ENCODE measurements around the gene CTDSPL. TPM values are rescaled to one million over a fixed set of nuclear protein-coding genes. Genes with fewer than 3 reads are reported as not detected.

The CTDSPL gene
- total RNA-seq, 1 experiment from 2014 or later = 26.5 TPM

DNA sequence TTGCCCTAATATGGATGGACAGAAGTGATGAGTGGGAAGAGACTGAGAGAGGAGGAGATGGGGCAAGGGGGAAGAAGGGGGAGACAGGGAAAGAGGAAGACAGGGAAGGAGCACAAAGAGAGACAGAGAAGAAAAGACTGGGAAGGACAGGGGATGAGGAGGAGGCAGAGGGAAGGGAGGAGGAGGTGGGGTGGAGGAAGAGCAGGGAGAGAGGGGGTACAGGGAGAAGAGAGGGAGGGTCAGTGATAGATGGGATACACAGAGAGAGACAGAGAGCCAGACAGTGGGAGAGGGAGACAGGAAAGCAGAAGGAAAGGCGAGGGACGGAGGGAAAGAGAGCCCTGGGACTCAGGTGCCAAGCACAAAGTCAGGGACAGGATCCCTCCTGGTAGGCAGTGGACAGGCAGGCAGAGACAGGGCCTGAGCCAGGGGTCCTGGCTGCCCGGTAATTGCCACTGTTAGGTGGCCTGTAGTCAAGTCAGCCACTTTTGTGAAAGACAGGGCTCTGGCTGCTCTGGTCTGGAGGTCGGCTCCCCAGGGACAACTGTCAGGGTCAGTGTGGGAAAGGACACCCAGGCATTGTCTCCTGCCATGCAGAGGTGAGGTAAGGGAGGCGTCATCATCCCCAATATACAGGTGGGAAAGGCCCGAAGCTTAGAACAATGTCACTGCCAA, 138.7 kb downstream of the CTDSPL start:
- no peak for DNase-seq (ENCODE audit: low read depth)

DNA sequence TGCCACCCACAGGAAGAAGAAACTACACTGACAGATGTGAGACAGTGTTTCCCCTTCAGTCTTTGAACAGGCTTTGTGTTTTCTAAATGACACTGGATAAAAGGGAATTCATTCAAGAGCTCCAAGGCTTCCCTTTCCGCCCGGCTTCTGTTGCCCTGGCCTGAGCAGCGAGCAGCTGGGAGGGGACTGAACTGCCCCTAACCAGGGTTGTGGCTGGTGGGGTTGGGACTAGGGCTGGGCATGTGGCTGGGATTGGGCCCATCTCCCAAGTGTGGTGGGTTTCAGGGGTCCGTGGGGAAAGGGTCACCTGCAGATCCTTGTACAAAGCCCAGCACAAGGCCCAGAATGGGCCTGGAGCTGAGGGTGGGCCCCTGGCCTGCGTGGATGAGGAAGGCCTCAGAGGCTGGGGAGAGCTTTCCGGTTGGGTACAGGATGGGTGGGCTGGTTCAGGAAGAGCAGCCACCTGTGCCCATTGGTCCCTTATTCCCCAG, 139.3 kb downstream of the CTDSPL start:
- DNase-seq (ENCODE audit: low read depth) = no peak

GRCh38 chr3:38001456-38002081, 139.9 kb downstream of the CTDSPL start:
- no peak for DNase-seq (ENCODE audit: low read depth)

- DNase-seq (ENCODE audit: low read depth) = no peak
Measured at GRCh38 chr3:38002291-38002876, 140.7 kb downstream of the CTDSPL start.

DNA sequence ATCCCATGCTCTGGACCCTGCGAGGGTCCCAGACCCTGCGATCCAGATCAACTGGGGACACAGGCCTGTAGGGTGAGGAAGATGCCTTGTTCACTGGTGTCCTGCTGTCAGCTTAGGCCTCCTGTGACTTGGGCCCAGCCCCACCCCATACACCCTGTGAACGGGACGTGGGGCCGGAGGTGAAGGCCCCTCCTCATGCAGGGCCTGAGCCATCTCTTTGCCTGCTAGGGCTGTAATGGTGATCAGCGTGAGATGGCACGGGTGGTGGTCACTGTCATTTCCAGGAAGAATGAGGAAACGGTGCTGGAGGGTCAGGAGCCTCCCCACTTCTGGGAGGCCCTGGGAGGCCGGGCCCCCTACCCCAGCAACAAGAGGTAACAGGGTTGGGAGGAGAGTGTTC, 141.3 kb downstream of the CTDSPL start:
- DNase-seq (ENCODE audit: low read depth) = no peak

- peak; percentile 29 for DNase-seq (ENCODE audit: low read depth)
Measured at GRCh38 chr3:38003371-38003816, 141.7 kb downstream of the CTDSPL start.

GRCh38 chr3:38003817-38004414, 142.2 kb downstream of the CTDSPL start:
- no peak for DNase-seq (ENCODE audit: low read depth)

GRCh38 chr3:38004415-38005075, 142.9 kb downstream of the CTDSPL start:
- DNase-seq (ENCODE audit: low read depth) = peak; percentile 65

- no peak for DNase-seq (ENCODE audit: low read depth)
Measured at GRCh38 chr3:38005076-38006020, 143.7 kb downstream of the CTDSPL start.

- no peak for DNase-seq (ENCODE audit: low read depth)
Measured at GRCh38 chr3:38006031-38006430, 144.4 kb downstream of the CTDSPL start.

DNA sequence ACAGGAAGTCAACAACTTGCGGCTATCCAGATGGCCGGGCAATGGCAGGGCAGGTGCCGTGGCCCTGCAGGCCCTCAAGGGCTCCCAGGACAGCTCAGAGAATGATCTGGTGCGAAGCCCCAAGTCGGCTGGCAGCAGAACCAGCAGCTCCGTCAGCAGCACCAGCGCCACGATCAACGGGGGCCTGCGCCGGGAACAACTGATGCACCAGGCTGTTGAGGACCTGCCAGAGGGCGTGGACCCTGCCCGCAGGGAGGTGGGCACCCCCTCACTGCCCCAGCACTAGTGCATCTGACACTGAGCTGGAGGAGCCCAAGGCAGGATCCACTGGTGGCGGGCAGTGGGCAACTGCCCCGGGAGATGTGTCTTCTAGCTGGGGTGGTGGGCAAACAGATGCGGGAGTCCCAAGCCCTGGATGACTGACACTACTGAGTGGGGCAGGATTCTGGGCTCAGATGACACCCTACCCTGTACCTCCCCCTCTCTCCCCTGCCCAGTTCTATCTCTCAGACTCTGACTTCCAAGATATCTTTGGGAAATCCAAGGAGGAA, 144.8 kb downstream of the CTDSPL start:
- no peak for DNase-seq (ENCODE audit: low read depth)

DNA sequence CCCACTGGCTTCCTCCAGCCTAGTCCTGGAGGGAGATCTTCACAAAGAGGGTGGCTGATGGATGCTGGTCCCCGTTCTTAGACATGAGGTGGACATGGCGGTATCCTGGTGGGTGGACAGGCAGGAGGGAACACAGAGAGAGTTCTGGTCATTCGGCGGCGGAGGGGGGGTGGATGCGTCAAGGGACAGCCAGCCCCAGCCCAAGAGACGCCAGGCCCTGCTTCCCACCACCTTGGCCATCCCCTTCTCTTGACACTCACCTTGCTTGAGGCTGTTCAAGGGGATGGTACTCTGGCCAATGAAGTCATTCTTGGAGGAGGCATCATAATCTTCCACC, 146.0 kb downstream of the CTDSPL start:
- no peak for DNase-seq (ENCODE audit: low read depth)

GRCh38 chr3:38008191-38008701, 146.6 kb downstream of the CTDSPL start:
- no peak for DNase-seq (ENCODE audit: low read depth)

DNA sequence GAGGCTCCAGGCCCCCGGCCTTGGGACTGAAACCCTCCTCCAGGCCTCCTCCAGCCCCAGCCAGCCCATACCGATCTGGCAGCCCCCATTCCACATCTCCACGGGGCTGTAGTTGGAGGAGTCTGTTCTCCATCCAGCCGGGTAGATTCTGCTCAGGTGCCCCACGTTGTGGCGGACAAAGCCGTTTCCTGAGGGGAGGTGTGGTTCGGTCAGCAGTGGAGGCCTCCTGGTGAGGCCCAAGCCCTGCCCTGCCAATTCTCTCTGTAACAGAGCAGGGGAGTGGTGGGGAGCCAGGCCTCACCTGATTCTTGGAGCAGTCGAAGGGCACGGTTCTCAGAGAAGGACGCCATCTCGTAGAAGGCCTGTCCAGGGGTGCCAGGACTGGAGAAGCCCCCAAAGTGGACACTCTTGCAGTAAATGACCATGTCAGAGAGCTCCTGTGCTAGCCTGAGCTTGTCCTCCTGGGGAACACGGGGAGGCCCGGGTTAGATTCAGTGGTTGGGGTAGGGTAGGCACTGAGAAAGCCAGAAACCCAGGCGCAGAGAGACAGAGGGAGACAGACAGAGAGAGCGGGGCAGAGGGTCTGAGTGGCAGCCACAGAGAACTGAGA, 147.4 kb downstream of the CTDSPL start:
- DNase-seq (ENCODE audit: low read depth) = no peak

DNA sequence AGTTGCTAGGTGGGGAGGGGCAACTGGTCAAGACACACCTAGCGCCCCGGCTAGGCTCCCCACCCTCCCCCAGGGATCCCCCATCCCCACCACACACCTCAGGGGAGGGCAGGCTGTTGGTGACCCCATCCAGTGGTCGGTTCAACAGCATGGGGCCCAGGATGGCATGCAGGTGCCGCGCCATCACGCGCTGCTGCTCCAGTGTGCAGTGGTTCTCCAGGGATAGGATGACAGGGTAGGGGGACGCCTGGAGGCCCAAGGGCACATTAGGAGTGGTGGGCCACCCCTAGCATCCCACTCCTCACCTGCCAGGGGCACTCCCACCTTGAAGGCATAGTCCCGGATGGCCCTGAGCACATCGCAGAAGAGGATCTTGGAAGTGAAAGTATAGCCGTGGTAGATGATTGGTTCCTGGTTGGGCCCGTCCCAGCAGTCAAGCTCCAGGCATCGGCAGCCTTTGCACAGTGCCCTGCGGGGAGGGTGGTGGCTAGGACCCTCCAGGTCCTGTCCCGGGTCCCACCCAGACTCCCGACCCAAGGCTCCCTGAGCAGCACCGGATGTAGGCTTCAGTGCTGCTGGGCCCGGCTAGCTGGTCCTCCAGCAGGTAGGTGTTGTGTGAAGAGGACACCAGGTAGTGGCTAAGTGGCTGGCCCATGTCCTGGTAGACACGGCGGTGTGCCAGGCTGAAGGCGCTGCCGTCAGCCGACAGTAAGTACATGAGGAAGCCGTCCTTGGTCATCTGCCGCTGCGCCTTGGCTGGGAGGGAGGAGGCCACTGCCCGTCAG, 148.3 kb downstream of the CTDSPL start:
- DNase-seq (ENCODE audit: low read depth) = no peak

- DNase-seq (ENCODE audit: low read depth) = no peak
Measured at GRCh38 chr3:38011111-38011510, 149.4 kb downstream of the CTDSPL start.

DNA sequence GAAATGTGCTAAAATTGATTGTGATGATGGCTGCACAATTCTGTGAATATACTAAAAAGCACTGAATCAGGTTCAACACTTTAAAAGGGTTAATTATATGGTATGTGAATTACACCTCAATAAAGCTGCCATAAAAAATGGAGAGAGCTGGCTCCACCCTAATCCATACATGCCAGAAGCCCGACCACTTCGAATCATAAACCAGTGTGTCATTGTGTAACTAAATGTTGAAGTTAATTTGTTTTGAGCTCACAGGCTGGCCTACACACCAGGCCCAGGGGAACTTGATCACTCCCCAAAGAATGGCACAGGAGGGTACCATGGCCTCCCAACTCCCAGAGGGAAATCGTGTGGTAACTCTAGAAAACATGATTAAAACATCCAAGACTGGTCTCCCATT, 153.8 kb downstream of the CTDSPL start:
- DNase-seq (ENCODE audit: low read depth) = no peak

GRCh38 chr3:38015984-38016383, 154.3 kb downstream of the CTDSPL start:
- no peak for DNase-seq (ENCODE audit: low read depth)

- no peak for DNase-seq (ENCODE audit: low read depth)
Measured at GRCh38 chr3:38016410-38016809, 154.7 kb downstream of the CTDSPL start.
